Mammary epithelial cell (primary cell): ENCODE data around the gene FGF14.

Source experiments
- EZH2 ChIP-seq: IDR thresholded peaks from 2 replicates; pipeline ENCODE4 v1.6.1; 2012; ENCODE audit warnings: low read length, inconsistent platforms, borderline replicate concordance
- TF ChIP-seq, protein P1 (sequence below), 2 donors: IDR thresholded peaks in 1 of 2; conservative IDR thresholded peaks in 1 of 2; 2 replicates each; pipeline ENCODE4 v1.5.1; 2011 to 2012; ENCODE audit warnings: inconsistent platforms in 2 of 2, low read length in 2 of 2, mild to moderate bottlenecking in 2 of 2, control low read depth in 1 of 2, low read depth in 1 of 2; ENCODE audit not compliant: insufficient read depth in 1 of 2; ENCODE audit errors: extremely low read depth in 1 of 2

DNA sequence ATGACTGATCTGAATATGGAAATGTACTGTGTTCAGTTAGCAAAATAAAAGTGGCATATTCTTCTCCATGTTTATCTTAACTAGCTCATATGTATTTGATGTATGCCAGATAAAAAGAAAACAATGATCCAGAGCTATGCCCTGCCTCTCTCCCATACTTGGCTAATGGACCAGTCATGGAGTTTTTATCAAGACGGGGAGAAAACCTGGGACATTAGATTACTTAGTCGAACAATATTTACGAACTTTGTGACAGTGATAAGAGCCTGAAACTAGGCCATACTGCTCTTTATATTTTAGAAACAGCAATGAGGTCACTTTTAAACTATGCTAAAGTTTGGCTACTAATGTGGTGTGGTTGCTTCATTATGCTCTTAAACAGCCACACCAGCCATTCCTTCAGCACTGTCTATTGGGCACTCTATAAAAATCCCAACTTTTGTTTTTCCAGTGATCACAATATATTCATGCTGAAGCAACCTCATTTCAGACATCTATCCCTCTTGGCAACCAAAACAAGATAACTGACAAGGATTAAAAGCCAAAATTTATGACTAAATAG is 265.0 kb downstream of the FGF14 start:
- TF ChIP-seq, protein P1, sequence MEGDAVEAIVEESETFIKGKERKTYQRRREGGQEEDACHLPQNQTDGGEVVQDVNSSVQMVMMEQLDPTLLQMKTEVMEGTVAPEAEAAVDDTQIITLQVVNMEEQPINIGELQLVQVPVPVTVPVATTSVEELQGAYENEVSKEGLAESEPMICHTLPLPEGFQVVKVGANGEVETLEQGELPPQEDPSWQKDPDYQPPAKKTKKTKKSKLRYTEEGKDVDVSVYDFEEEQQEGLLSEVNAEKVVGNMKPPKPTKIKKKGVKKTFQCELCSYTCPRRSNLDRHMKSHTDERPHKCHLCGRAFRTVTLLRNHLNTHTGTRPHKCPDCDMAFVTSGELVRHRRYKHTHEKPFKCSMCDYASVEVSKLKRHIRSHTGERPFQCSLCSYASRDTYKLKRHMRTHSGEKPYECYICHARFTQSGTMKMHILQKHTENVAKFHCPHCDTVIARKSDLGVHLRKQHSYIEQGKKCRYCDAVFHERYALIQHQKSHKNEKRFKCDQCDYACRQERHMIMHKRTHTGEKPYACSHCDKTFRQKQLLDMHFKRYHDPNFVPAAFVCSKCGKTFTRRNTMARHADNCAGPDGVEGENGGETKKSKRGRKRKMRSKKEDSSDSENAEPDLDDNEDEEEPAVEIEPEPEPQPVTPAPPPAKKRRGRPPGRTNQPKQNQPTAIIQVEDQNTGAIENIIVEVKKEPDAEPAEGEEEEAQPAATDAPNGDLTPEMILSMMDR (conservative IDR thresholded peaks at IDR 0.05 in 1 of 2, IDR thresholded peaks at IDR 0.05 in 1 of 2; ENCODE audit: extremely low read depth in 1 of 2, insufficient read depth in 1 of 2, low read depth in 1 of 2, low read length in 2 of 2) = no peak
- no peak for TF ChIP-seq EZH2
